Measurements from ENCODE around the gene SCAND1.

The SCAND1 gene

DNA sequence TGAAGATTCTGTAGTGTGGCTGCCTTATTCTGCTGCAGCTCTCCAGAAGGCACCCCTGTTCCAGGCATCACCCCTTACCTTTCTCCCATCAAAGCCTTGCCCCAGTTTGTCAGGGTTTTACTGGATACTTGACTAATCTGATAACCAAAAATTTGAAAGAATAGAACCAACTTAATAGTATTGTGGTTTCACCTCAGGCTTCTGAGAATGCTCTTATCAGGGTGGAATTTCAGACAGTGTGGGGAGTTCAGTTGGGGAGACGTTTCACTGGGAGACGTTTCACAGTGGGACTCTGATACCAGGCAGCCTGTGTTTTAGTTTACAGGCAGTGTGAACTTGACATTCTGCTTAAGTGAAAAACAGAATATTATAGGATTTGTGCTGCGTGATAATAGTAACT is 50.5 kb downstream of the SCAND1 start:
- no peak for DNase-seq

All from amniotic stem cell (primary cell).